GM18505 (cell line): ENCODE results near the gene OR10G2.
"Not testable (repeated sequence)": the region's sequence is repeated elsewhere in the genome, so short reads cannot be mapped to it uniquely, and the experiment has no call there.

Experiments
- ATAC-seq: cut with Tn5 transposase; IDR thresholded peaks from one replicate; pipeline ENCODE4 v1.9.1; 2021; ENCODE audit not compliant: unreplicated experiment
- POLR2A ChIP-seq: IDR thresholded peaks from 4 replicates; pipeline ENCODE4 v1.6.1; 2011; ENCODE audit warnings: borderline replicate concordance; ENCODE audit not compliant: insufficient read depth, insufficient read length; ENCODE audit errors: extremely low read depth

OR10G2 gene, protein sequence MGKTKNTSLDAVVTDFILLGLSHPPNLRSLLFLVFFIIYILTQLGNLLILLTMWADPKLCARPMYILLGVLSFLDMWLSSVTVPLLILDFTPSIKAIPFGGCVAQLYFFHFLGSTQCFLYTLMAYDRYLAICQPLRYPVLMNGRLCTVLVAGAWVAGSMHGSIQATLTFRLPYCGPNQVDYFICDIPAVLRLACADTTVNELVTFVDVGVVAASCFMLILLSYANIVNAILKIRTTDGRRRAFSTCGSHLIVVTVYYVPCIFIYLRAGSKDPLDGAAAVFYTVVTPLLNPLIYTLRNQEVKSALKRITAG

DNA sequence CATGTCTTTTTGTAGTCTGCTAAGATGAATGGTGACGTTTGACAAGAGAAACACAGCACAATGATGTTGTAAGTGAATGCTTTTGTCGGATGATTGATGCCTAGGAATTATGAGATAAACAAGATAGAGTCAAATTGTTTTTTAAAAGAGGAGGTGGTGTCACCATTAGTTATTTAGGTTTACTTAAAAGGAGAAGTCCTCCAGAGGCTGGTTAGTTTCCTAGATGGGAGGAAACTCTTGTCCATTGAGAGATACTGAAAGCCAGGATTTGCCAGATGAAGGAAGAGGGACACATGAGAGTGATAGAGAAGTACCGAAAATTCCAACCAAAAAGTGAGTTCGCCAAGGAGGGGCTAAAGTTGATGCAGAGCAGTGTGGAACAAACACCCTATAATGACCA, at the start of gene OR10G2:
Gene OR10G2 (minus strand): TSS at position 101 of the 400 bp plus-strand sequence. CDS start 98 bp downstream, at position 3.
- no peak for TF ChIP-seq POLR2A
- no peak for ATAC-seq

DNA sequence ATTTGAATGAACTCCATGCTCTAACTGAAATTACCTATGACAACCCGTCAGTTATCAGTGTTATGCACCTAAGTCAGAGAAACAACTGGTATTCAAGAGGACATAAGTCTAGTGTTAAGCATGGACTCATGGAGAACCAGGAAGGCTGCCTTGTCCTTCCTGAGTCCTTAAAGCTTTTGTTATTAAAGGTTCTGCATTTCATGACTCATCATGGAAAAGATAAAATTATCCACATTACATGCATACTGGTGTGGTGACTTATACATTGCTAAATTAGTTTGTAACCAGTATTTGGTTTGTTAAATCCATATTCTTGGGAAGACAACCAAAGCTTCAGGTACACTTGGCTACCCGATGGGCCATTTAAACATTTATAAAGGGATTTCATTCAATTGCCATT, 45.3 kb upstream of the OR10G2 start:
- TF ChIP-seq POLR2A, result no peak
- no peak for ATAC-seq

DNA sequence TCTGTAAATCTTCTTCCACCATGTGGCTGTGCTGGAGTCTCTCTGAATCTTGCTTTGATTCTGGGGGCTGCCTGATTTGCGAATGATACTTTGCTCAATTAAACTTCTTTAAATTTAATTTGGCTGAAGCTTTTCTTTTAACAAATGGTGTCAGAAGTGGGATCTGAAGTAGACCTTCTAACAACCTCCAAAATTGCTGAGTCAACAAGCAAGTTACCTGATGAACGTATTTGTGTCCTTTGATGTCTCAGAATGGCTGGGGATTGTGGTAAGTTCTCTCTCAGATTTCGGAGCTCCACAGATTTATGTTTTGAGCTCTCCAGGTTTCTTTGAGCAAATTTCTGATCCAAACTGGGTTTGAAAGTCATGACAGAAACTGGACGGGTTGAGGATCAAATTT, 40.8 kb upstream of the OR10G2 start:
- no peak for ATAC-seq
- no peak for TF ChIP-seq POLR2A

DNA sequence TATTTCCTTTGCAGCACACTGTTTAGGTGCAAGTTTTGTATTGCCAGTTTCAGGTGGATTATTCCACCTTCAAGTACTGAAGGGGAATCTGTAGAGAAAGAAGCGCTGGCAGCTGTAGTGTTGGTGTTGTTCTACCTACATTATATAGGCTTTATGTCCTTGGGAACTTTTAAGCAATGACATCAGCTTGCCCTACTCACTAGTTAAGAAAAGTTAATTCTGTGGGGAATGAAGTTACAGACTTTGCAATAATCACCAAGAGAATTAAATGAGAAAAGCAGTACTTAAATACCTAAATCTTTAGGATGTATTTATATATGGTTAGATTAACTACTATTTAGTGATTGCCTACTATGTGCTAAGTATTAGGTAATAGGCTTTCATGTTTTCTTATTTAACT, 39.0 kb upstream of the OR10G2 start, which contains the start of gene OR4E1:
Gene OR4E1 (minus strand): TSS at position 101 of the 400 bp plus-strand sequence. CDS start 2,883 bp downstream, outside the sequence.
- no peak for TF ChIP-seq POLR2A
- ATAC-seq, result no peak

DNA sequence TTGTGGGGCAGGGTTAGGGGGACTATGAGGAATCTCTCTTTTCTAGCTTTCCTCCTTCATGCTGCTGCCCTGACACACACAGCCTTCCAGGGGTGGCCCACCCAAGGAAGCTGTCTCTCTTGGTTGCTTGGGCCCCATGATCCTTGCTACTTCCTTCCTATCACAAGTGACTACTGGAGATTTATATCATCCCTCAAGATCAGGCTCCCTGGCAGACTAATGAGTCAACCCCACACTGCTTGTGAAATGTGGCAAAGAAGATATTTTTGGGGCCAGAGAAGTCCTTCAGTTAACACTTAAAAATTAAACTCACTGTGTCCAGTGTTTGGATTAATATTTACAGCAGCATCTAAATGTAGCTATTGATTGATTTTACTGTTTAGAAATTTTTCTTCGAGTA, 37.4 kb upstream of the OR10G2 start:
- no peak for ATAC-seq
- TF ChIP-seq POLR2A, result no peak

DNA sequence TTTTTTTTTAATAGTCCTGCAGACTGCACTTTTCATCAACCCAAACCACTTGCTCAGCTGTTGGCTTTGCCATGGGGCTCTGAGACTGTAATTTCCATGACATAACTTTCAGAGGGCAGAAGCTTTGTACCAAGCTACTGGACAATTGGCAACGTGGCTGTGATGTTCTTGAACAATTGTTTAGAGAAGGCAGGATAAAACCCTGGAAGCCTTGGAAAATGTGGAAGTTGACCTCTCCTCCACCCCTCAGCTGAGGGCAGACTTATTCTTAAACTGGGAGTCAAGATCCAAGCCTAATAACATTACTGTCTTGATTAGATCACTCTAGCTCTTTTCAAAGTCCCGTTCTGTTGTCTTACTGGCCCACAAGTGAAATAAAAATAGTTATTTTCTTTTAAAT, 36.6 kb upstream of the OR10G2 start:
- ATAC-seq, result no peak
- no peak for TF ChIP-seq POLR2A

DNA sequence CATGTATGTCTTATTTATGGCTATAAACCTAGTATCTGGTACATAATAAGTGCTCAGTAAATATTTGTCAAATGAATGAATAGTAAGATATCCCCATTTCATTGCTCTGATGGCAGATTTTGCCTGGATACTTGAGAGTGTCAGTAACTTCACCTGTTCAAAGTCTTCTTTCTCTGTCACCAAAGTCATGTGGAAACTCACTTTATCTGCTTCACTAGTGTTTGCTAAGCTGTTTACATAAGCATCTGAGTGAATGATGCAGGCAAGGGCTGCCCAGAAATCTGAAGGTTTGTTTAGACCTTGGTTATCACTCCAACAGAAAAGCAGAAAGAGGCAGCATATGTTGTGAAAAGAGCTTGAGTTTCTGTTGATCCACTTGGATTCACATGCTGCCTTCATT, 34.5 kb upstream of the OR10G2 start:
- no peak for TF ChIP-seq POLR2A
- no peak for ATAC-seq

DNA sequence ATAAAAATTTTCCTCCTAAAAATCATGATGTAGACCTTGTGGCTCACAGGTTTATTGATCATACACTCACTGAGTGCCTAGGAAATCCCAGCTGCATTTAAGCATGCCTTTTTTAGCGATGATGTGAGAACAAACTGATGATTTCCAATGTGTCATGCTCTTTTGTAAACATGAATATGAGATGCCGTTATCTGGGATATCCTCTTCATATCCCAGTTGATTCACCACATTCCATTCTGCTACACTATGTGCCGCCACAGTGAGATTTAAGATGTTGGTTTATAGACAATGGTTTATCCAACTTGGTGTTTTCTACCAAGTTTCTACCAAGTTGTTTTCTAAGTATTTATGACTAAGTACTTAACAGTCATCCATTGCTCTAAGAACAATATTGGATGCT, 33.6 kb upstream of the OR10G2 start:
- ATAC-seq, result no peak
- no peak for TF ChIP-seq POLR2A

DNA sequence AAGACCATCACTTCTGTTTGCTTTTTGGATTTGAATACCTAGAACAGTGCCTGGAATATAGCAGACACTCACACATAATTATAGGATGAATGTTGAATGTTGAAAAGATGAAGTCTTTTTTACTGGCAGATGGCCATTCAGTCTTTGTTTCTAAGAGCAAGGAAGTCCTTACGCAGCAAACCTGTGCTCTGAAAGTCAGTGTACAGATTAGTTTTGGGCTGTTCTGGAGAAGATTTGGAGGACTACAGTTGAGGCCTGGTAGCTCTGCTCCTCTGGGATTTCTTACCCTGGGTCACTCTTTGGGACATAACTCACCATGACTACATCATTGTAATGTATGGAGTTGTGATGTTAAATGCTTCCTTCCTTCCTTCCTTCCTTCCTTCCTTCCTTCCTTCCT, 22.2 kb upstream of the OR10G2 start:
- ATAC-seq, result no peak

DNA sequence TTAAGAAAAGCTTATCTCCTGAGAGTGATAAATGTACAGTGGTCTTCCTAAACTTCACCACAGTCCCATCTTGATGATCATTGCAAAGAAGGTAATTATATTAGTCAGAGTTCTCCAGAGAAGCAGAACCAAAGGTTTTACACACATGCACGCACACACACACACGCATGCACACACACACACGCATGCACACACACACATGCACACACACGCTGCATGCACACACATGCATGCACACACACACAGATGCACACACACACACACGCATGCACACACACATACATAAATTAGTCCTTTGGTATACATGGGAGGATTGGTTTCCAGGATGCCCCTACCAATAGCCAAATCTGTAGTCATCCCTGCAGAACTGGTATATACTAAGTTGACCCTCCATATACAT, 19.5 kb upstream of the OR10G2 start:
- no peak for TF ChIP-seq POLR2A
- no peak for ATAC-seq

More for the DNA sequence above, 22.2 kb upstream of the OR10G2 start:
- no peak for TF ChIP-seq POLR2A

DNA sequence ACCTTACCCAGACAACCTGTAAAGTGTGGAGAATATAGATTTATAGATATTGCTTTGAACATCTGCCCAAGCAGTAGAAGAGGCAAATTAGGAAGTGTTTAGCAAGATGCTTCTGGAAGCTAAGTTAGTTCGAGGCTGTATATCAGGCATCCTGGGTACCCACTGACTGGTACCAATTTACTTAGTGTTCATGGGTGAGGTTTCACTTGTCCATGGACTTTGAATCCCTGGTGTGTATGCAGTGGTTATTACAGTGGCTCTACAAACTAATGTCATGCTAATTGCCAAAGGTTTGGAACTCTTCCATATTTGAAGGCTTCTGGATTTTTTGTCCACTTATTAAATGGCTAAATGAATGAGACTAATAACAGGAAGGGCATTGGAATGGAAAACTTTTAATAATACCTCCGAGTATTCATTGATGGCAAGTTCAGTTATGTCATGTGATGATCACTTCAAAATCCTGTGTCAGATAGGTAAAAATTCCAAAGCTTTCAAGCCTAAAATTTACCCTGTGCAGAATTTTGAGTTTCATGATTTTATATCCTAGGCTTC, 18.7 kb upstream of the OR10G2 start, which contains the start of gene OR4E2:
Gene OR4E2 (plus strand): TSS at position 505 of the 555 bp plus-strand sequence. CDS start 11,248 bp downstream, outside the sequence.
- TF ChIP-seq POLR2A, result no peak
- ATAC-seq, result no peak

DNA sequence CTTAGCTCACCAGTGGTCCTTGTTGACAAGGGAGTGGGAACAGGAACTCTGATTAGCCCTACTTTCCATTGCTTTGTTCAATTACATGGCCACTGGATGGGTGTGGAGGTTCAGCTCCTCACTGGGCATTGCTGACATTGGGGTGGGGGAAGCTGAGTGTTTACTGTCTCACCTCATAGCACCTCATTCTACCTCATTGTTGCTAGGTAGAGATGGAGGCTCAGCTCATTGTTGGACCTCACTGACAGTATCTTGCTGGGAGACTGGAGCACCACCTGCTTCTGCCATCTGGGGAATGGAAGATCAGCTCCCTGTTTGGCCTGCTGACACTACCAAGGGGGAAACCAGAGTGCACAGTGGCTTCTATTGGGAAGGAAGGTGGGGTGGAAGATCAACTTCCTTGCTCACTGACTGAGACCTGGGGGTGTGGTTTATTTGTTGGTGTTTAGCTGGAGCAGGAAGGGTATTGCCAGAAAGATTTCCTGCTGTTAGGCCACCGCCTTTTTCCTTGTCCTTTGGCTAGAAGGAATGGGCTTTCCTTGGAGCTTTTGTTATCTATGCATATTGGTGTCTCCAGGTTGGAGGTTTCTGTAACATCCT, 17.6 kb upstream of the OR10G2 start:
- TF ChIP-seq POLR2A, result no peak
- ATAC-seq, result no peak

DNA sequence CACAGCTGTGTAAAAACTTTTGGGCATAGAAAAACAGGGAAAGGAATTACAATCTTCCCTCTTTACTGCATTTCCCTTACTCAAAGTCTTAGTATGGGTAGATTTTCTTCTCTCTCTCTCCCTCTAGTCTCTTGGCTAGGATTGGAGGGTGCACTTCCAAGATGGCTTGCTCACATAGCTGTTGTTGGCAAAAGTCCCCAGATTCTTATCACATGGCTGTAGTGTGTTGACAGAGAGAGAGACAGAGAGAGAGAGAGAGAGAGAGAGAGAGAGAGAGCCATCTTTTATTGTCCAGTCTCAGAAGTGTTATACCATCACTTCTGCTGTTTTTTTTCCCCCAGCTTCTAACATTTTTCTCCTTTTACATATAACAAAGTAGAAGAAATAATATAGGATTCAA, 12.6 kb upstream of the OR10G2 start:
- no peak for TF ChIP-seq POLR2A
- no peak for ATAC-seq

DNA sequence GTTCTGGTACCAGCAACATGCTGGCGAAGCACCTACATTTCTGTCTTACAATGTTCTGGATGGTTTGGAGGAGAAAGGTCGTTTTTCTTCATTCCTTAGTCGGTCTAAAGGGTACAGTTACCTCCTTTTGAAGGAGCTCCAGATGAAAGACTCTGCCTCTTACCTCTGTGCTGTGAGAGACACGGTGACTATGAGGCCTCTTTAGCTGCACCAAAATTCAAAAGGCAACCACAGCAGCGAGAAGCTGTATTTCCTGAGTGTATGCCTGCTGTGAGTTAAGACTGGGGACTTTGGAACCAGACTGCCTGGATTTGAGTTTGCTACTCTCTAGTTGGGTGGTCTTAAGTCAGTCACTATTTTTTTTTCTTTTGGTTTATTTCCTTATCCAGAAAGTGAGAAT, 8.7 kb upstream of the OR10G2 start:
- no peak for TF ChIP-seq POLR2A
- ATAC-seq, result no peak

DNA sequence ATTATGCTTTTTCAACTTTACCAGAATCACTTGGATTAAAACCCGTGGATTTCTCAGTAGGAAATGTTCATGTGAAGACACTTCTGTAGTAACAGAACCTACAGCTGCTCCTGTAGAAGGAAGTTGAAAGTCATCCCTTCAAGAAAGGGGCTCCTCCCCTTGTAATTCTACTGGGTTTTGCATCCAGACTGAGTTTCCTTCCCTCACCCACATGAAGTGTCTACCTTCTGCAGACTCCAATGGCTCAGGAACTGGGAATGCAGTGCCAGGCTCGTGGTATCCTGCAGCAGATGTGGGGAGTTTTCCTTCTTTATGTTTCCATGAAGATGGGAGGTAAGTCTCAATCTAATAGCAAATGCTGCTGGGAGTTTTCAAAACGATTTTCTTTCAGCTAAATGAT, 7.9 kb upstream of the OR10G2 start:
- TF ChIP-seq POLR2A, result no peak
- ATAC-seq, result no peak

DNA sequence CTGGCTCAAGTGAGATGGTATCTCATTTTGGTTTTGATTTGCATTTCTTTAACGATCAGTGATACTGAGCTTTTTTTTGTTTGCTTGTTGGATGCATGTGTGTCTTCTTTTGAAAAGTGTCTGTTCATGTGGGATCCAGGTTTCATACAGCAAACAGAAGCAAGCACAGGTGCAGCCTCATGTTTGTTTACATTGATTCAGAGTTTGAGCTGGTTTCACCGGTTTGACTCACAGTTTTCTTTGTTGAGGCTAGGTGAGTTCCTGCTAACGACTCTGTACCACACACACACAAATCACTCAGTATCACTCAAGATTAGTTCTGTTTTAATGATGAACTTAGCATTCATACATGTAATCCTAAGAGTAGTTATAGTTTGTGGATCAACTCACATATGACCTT, 3.7 kb downstream of the OR10G2 start:
- no peak for TF ChIP-seq POLR2A
- ATAC-seq, result no peak

DNA sequence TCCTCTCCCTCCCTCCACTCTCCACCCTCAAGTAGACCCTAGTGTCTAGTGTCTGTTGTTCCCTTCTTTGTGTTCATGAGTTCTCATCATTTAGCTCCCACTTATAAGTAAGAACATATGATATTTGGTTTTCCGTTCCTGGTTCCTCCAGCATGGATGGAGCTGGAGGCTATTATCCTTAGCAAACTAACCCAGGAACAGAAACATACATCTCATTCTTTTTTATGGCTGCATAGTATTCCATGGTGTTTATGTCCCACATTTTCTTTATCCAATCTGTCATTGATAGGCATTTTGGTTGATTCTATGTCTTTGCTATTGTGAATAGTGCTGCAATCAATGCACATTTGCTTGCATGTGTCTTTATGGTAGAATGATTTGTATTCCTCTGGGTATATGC, 4.2 kb downstream of the OR10G2 start:
- not testable (repeated sequence) for ATAC-seq
